ENCODE data around the gene GNB5.

GNB5 gene

DNA sequence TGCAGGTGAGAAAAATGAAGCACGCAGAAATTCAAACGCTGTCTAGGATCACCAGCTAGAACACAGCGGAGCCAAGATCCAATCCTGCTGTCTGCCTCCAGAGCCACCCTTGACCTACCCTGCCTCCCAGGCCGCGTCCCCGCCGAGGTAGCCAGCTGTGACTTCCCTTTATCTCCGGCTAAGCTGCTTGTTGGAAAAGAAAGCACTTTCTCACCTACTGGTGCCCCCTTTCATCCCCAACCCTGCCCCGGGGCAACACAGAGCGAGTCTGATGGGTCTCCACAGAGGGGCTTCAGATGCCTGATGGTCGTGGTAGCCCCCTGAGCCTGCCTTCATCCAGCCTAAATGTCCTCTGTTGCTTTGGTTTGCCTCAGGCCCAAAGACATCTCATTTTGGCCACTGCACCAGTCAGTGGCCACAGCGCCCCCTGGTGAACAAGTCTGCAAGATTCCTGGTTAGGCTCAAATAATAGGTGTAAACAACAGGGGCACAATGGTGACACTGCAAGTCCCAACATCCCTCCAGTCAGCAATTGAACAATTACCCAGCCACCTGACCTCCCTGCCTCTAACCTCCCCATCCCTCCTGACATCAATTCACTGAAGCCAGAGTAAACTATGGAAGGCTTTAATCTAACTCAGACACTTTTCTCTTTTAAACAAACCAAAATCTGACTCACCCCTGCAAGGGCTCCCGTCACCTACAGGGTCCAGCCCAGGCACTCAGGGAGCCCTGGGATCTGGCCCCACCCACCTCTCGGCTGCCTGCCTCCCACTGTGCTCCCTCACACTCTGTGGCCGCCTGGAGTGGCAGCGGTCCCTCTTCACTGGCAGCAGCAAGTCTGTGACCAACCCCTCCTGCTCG, 51.4 kb downstream of the GNB5 start:
- DNase-seq, result peak; percentile 54

DNA sequence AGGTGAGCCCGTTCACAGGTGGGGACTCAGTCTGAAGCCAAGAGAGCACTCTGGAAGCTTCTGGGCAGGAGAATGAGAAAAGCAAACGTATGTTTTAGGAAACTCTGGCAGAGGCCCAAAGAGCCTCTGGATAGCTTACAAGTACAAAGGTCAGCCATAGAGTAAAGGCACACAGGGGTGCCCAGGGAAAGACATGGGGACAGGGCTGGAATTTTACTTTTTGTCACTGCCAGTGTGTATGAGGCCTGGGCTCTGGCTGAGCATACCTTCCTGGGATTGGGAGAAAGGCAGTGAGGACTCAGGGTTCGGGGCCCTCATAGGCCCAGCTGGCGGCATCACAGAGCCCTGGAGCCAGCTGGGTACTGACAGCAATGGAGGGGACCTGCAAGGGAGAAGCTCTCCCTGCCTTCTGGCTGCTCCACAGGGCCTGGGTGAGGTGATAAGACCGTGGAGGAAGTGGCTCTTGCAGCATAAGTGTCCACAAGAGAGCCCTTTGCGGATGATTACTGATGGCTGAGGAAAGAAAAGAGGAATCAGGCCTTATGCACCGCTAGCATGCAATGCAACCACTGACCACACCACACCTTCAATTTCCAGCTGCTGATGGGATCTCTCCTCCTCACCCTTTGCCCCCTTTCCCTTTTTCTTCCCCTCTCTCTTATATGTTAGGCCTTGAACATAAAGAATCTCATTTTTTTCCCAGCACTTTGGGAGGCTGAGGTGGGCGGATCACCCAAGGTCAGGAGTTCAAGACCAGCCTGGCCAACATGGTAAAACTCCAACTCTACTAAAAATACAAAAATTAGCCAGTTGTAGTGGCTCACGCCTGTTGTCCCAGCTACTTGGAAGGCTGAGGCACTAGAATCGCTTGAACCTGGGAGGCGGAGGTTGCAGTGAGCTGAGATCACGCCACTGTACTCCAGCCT, 53.5 kb downstream of the GNB5 start:
- DNase-seq, result peak; percentile 21

DNA sequence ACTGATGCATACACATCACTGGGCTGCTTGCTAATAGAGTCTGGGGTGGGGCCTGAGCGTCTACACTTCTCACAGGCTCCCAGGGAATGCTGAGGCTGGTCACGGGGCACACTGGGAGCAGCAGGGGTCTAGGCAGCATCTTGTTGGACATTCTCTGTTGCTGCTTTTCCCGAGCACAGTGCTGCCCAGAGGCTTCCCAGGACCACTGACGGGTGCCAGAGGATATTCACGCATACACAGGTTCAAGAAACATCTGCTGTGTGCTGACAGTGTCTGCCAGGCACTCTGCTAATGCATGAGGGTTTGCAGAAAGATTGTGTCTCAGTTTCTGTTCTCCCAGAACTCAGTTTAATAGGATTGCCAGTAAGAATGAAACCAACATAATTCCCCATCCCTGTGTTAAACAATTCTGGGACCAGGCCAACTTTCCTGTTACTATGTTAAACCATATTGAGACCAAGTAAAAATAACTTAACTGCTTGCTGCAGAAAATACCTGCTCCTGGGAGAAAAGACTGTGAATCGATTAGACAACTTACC, 54.7 kb downstream of the GNB5 start:
- DNase-seq, result no peak

DNA sequence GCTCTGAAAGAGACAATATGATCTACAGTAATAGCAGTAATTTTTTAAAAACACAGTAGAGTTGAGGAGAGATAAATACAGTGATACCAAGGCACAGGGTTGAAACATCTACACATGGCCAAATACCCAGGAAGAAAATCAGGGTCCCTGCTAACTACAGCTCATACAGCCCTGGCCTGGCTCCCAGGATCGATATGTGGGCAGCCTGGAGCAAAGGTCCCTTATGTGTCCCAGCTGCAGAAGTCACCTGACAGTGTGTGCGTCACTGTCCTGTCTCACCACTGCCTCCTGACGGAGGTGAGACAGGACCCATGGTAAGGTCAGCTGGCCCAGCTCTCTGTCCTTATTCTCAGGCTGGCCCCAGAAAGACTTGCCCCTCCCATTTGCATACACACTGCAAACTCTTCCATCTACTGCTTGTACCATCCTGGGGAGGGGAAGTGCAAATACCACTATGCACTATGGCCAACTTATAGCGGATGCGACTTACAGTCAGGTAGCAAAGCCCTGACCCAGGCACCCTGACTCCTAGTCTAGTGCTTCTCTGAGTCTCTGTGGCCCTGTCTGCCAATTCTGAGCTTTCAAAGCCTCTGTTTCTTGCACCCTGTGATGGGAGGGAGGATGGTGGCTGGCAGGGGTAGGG, 56.6 kb downstream of the GNB5 start:
- no peak for DNase-seq

DNA sequence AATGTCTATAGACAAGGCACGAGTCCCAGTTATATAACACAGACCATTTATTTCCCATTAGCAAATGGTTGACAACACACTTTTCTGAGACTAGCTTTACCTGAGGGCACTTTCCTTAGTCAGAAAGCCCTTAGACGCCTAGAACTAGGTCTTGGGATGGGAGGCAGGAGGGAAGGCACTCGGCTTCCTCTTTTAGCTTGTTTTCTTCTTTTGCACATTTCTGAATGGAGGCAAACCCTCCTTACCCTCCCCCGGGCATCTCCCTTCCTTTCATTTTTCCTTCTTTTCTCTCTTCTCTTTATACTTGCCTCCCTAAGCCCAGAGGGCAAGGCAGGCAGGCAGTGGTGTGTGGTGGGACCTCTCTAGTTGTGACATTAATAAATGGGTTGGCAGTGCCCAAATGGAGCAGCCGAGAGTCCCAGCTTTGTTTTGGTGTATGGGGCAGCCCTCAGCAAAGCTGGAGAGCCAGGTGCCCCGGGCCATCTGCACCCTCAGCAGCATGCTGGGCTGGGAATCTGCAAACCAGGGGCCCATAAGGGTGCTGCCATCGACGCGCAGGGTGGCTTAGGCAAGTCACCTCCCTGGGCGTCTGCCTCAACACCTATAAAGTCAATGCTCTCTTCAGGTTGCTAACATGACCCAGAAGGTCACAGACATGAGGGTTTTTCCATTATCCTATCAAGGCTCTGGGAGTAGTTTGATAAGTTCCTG, 57.5 kb downstream of the GNB5 start:
- no peak for DNase-seq

DNA sequence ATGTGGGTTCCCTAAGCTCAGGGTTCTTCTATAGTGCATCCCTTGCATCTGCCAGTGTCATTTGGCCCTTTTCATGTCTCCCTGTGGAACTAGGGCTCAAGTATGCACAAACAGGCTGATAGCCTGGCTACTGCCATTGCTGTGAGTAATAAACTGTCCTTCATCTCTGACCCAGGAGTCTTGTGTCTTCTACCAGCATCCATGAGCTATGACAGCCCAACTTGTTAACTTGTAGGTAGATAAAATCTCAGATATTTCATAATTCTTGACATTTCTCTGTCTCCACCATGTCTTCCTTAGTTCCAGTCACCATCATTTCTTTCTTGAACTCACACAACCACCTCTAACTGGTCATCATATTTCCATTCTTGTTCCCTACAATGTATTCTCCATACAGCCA, 59.1 kb downstream of the GNB5 start:
- no peak for DNase-seq

DNA sequence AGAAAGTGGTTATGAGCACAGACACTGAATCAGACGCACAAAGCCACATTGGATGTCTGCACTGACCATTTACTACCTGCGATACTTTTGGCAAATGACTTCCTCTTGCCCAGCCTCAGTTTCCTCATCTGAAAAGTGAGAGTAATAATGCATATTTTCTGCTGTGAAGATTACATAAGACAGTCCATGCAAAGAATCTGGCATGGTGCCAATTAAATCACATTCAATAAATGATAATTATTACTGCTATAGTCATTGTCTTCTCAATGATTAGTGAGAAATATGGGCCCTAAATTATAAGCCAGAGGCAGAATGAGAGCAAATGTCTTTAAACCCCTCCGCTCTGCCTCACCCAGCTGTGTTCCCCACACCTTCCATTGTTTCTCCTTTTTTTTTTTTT, 62.6 kb downstream of the GNB5 start:
- no peak for DNase-seq

DNA sequence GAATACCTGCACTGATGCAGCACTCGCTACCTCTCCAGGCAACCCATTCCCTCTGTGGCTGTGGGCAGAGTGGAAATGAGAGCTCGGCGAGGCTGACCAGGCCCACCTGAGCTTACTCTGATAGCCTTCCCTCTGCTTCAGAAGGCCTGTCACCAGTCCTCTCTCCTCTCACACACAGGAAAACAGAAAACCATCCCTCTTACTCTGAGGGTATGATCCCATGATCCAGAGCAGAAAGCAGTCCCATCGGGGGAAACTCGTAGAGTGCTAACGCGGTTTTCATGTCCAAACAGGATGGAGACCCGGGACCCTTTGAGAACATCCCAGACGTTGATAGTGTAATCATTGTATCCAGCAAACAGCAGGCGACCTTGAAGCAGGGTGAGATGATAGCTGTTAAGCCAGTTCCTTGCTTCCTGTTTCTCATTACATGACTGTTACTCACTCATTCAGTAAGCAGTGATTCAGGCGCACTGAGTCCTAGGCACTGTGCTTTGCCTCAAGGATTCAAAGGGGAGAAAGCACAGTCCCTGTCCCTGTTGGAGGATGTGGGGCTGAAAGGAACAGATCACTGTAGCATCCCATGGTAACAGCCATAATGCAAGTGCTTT, 66.8 kb downstream of the GNB5 start:
- DNase-seq, result no peak

DNA sequence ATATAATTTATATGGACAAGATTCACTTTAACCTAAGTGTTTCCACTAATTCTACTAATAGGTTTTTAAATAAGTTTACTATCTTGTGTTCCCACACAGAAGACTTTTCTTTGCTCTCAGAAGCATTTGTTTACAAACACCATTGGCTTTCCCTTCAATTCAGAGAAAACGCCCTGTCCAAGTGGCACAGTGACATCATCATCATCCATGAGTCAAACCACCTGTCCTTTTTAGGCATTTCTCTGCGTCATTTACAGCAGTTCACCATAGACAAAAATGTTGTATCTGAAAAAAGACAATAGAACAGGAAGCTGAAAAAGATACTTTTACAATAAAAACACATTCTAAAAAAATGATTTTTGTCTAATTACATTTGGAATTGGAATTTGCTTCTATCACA, 69.3 kb downstream of the GNB5 start:
- DNase-seq, result no peak

DNA sequence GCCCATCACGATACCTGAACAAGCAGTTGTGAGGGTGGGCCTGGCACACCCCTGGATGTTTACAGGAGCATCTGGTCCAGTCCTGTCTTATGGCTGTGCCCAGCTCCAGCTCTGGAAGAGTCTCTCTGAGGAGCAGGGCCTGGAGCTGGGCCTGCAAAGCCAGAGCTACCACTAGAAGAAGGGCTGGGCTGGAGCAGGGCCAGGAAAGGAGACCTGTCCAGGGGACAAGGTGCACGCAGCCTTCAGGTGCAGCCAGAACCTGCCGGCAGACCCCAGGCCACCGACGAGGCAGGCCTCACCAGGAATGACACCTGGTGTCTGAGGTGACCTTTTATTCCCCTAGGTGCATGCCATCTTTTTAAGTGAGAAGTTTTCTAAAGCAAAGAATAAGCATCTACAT, 70.2 kb downstream of the GNB5 start:
- DNase-seq, result no peak

DNA sequence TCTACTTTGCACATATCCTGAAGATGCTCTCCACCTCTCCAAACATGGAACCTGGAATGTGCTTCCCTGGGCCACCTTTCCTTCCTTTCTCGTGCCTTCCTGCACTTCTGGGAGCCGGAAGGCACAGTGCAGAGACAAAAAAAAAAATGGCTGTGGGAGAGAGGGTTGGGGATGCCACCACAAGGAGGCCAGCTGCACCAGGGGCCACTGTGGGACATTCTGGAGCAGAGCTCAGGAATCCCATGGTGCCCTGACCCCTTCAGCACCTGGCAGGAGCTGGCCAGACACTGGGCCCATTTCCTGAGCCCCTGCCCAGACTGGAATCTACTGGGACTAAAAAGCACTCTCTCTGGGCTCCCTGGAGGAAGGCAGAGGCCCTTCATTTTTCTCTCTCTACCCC, 70.7 kb downstream of the GNB5 start:
- DNase-seq, result no peak

DNA sequence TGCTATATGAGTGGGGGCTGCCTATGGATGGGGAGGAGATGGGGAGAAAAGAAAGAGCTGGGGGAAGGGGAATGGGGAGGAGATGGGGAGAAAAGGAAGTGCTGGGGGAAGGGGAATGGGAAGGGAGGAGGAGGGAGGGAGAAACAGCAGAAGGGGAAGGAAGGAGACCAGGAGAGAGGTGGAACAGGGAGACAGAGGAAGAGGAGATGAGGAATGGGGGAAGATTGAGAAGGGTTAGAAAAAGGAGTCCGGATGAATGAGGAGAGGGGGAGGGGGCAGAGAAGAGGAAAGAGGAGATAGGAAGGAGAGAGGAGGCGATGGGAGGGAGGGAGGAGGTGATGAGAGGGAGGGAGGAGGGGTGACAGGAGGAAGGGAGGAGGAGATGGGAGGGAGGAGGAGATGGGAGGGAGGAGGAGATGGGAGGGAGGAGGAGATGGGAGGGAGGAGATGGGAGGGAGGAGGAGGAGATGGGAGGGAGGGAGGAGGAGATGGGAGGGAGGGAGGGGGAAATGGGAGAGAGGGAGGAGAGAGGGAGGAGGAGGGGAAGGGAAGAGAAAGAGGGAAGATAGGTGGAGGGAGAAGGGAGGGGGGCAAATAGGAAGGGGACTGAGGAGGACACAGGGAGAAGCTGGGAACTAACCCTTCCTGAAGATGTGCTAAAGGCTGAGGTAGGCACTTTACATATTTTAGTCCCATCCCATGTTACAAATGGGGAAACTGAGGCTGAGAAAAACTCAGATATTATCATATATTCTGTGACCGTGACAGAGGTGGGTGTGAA, 72.0 kb downstream of the GNB5 start:
- no peak for DNase-seq

DNA sequence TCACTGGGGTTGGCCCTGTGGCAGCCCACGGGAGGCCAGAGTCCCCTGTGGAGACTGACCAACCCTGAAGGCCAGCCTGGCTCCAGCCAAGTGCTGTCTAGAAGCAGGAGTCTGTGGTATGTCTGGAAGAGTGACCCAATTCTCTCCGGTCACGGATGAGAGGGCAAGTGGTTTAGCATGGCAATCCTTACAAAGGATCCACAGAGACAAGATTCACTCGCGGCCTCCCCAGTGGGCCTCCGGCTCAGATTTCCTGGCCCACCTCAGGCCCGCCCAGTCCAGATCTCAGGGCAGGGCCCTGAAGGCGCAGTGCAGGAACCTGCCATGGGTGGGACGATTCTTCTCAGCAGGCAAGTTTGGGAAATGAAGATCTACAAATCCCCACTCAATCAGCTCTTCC, 73.6 kb downstream of the GNB5 start:
- DNase-seq, result no peak

DNA sequence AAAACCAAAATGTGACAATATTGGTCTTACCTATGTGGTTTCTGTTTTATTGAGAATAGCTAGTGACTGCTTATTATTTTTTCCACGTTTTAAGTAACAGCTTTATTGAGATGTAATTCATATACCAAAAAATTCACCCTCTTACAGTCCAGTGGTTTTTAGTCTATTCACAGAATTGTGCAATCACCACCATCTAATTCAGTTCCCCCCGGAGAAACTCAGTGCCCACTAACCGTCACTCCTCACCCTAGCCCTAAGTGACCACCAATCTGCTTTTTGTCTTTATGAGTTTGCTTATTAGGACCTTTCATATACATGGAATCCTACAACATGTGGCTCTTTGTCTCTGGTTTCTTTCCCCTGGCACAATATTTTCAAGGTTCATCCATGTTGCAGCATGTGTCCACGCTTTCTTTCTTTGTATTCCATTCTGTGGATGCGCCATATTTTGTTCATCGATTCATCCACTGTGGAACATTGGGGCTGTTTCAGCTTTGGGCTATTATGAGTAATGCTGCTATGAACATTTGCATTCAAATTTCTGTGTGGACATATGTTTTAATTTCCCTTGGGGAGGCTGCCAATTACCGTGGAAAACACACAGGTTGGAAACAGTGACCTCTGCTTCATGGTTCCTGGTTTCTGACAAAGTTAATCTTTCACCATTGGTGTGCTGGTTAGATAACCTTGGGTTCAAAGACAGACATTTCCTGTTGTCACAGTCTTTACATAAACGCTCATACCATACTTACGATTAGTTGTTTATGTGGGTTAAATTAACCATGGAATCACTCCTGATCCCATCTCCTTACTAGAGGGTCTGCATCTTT, 75.4 kb downstream of the GNB5 start:
- no peak for DNase-seq

DNA sequence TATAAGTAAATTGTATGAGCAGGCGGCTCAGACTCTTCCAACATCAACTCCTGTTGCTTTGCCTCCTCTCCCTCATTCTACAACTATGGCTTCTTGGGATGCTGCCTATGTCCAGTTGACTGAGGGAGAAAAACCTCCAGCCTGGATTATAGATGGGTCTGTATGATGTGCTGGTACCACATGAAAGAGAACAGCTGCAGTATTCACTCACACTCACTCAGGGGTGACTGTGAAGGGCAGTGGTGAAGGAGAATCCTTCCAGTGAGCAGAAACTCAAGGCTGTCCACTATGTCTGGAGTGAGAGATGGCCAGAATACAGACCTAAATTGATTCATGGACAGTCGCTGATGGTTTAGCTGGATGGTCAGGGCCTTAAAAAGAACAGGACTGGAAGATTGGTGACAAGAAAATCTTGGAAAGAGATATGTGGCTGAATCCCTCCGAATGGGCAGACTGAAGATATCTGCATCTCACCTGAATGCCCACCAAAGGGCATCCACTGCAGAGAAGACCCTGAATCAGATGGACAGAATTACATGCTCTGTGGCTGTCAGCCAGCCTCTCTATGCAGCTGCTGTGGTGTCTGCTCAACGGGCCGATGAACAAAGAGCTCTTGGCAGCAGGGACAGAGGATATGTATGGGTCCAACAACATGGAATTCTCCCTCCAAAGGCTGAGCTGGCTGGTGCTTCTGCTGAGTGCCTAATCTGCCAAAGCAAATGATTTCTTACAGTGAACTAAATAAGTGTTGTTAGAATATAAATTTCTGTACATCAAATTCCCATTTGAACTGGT, 76.7 kb downstream of the GNB5 start:
- no peak for DNase-seq

DNA sequence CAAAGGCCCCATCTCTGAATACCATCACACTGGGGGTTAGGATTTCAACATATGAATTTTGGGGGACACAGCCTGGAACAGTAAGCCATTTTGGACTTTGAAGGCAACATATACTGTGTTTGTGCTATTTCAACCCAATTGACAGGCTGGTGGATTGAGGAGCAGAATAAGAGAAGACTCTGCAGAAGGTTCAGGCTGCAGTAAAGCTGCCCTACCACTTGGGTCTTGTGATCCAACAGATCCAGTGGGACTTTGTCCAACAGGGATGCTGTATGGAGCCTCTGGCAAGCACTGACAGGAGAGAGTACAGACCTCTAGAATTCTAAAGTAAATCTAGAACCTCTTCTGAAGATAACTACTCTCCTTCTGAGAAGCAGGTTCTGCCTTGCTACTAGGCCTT, 77.5 kb downstream of the GNB5 start:
- DNase-seq, result no peak

DNA sequence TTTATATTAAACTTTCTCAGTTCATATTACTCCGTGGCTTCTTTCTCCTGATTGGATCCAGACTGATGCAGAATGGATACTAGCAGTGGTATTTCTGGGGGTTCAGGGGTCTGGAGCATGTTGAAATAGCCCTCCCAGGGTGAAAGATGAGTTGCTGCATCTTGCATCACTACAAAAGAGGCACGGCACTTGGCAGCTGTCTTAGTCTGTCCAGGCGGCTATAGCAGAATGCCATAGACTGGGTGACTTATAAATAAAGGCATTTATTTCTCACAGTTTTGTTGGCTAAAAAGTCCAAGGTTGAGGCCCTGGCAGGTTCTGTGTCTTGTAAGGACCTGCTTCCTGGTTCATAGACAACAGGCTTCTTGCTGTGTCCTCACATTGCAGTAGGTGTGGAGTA, 78.0 kb downstream of the GNB5 start:
- no peak for DNase-seq

DNA sequence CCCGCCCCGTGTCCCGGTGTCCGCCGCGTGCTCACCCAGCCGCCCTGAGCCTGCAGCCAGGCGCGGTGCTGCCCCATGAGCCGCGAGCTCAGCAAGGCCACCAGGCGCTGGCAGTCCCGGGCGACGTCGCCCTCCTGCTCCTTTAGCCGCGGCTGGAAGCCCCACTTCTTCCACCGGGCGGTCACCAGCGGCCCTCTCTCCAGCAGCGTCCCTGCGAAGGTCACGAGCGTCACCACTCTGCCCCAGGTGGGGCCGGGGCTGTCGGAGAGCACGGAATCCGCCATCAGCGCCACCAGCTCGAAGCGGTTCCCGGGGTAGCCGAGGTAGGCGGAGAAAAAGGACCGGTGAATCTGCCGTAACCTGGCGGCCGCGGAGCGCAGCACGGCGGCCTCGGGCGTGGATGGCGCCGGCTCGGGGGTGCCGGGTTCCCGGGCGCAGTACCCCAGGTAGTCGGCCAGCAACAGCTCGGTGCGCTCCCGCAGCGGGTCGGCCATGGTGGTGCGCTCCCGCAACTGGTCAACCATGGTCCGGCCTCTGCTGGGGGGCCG, 78.9 kb downstream of the GNB5 start:
- no peak for DNase-seq

DNA sequence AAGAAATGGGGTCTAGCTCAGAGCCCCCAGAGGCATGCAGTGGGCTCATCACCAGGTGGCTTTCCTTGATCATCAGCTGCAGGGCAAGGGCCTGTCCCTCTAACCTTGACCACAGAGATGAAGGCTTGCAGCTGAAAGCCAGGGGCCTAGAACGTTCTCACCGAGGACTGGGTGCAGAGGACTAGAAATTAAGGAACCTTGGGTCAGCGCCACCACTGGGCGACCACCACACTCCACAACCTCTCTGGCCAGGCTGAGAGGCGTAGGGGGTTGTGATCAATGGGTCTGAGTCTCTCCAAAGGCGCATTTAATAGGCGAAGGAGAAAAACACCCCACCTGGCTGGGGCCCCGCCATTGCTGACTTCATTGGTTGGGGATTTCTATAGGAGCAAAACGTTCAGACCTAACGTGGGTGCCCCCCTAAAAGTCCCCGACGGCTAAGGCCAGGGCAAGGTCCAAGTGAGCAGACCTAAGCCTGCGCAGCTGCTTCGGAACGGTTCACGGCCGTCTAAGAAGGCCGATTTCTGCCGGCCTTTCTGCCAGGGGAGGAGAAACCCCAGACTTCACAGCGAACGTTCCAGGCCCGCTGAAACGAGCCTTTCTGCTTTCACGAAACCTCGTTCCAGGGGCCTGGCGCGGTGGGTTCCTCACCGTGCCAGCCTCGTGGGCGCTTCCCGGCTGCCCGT, 79.5 kb downstream of the GNB5 start:
- DNase-seq, result no peak
